Measurements from ENCODE around the gene HDAC4.

Gene HDAC4

GRCh38 chr2:239018271-239019182 lies 382.3 kb downstream of the HDAC4 start:
- peak in 1 of 2 donors; percentile 9 for DNase-seq

GRCh38 chr2:239017491-239018098 lies 383.2 kb downstream of the HDAC4 start:
- no peak for DNase-seq

- no peak for DNase-seq
These were observed 384.7 kb downstream of the HDAC4 start for GRCh38 chr2:239015901-239016675.

- DNase-seq, result no peak
These were observed 385.5 kb downstream of the HDAC4 start for GRCh38 chr2:239015218-239015900.

- no peak for DNase-seq
These were observed 386.2 kb downstream of the HDAC4 start for GRCh38 chr2:239014458-239015217.

- DNase-seq, result no peak
These were observed 387.2 kb downstream of the HDAC4 start for GRCh38 chr2:239013678-239013976.

- DNase-seq, result no peak
These were observed 387.7 kb downstream of the HDAC4 start for GRCh38 chr2:239012936-239013677.

- DNase-seq, result no peak
These were observed 388.6 kb downstream of the HDAC4 start for GRCh38 chr2:239012228-239012627.

GRCh38 chr2:239009589-239009961 lies 391.2 kb downstream of the HDAC4 start:
- DNase-seq, result no peak

- no peak for DNase-seq
These were observed 391.9 kb downstream of the HDAC4 start for GRCh38 chr2:239008677-239009588.

- DNase-seq, result no peak
These were observed 392.8 kb downstream of the HDAC4 start for GRCh38 chr2:239008004-239008403.

GRCh38 chr2:239006622-239007285 lies 394.1 kb downstream of the HDAC4 start:
- DNase-seq, result no peak

- DNase-seq, result no peak
These were observed 395.2 kb downstream of the HDAC4 start for GRCh38 chr2:239005586-239005985.

GRCh38 chr2:239004274-239005015 lies 396.4 kb downstream of the HDAC4 start:
- no peak for DNase-seq

GRCh38 chr2:239003624-239004273 lies 397.1 kb downstream of the HDAC4 start:
- DNase-seq, result no peak

GRCh38 chr2:239002954-239003623 lies 397.7 kb downstream of the HDAC4 start:
- DNase-seq, result no peak

- no peak for DNase-seq
These were observed 398.2 kb downstream of the HDAC4 start for GRCh38 chr2:239002591-239002953.

GRCh38 chr2:239001794-239002193 lies 399.0 kb downstream of the HDAC4 start:
- DNase-seq, result no peak
